Left lobe of liver (tissue), 2 donors: ENCODE results near the gene TNFRSF8. TPM values are rescaled to one million over a fixed set of nuclear protein-coding genes. Genes with fewer than 3 reads are reported as not detected.
"Not testable (repeated sequence)": the region's sequence is repeated elsewhere in the genome, so short reads cannot be mapped to it uniquely, and the experiment has no call there.

ENCODE experiments used
- ATAC-seq: fragments of 200-7000 bp; cut with Tn5 transposase; one replicate; pipeline ENCODE4 v1.9.1; 2020; ENCODE audit warnings: mild to moderate bottlenecking, moderate library complexity
- DNase-seq: peaks from one replicate; pipeline ENCODE4 v3.0.0-alpha.2; 2020; ENCODE audit warnings: low spot score
- total RNA-seq: library from RNA; stranded (reverse); gene quantifications from one replicate; pipeline ENCODE4 v1.2.1, GENCODE V29; 2021
- donor health status: DM: no; HTN: no; CAD: no; lungs with moderate emphysema.
- donor health status: DM: no; HTN: yes; CAD: no.

The TNFRSF8 gene
- total RNA-seq, 1 donor from 2014 or later, result 0.18 TPM

DNA sequence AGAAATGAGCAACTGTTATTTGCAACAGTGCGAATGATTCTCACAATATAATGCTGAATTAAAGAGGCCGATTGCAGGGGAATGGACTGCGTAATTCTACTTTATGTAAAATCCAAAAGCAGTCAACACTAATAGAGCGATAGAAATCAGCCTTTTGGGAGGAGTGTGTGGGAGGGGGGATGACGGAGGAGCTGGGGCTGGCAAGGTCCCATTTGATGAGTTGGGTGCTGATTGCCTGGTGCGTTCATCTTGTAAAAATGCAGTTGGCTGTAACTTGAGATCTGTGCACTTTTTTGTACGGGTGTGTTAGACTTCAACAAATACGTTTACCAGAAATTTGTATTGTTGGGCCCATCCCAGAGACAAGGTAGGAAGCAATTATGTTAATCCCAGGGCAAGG, 20.7 kb downstream of the TNFRSF8 start:
- no peak for ATAC-seq
- DNase-seq, result no peak

DNA sequence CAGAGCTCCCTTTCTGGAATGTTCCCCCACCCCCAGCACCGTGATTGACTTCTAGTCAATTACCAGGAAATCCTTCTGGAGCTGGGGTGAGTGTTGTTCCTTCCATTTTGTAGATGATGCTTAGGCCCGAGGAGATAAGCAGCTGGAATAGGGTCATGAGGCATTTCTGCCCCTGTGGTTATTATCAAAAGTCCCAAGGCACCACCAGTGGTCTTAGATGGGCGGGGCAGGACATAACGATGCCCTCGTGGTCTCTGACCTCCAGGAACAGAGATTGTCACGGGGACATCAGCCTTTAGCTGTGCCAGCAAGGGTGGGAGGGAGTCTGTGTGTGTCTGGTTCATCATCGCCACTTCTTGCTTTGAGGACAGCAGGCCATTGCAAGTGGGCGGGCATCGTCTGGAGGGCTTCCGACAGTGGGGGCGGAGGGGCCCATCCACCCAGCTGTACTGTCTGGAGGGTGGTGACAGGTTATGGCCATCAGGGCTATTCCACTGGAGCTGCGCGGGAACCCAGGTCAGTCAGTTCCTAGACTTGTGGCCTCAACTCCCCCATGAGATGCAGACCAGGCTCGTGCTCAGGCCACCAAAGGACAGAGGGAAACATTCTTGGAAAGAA, 22.6 kb downstream of the TNFRSF8 start:
- ATAC-seq (no peak), DNase-seq (no peak)

DNA sequence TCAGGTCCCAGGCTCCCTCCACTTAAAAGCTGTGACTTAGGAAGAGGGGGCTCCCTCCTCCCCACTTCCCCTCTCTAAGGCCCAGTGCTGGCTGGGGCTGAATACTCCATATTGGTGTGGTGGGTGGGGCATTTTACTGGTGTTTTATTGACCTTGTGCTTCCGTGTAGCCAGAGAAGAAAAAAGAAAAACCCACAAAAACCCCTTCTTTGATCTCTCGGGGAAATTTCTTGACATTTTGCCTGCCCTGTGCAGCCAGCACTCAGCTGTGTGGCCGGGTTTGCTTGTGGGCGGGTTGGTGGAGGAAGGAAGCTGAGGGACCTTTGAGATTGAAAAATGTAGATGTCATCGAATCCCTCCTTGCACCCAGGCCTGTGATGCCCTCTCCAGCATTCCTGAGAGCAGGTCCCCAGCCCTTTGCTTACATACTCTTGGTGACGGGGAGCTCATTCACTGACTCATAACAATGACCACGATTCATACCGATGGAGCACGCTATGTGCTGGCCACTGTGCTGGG, 24.8 kb downstream of the TNFRSF8 start:
- ATAC-seq (no peak), DNase-seq (no peak)

DNA sequence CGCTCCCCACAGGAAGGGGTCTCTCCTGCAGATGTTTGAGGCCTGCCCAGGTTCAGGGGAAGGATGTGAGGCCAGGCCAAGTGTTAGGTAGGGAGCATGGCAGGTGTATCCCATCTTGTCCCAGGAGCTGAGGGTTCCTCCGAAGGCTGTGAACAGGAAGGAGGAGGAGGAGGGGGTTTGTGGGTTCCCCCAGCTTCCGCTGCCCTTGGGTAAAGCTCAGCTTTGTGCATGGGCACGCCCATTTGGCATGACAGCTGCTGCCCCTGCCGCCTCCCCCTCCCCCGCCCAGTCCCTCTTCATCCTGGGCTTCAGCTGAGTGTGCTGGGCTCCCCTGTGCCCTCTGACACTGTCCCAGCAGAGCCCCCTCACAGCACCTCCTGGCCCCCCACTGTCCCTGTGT, 25.5 kb downstream of the TNFRSF8 start:
- ATAC-seq (no peak), DNase-seq (no peak)

DNA sequence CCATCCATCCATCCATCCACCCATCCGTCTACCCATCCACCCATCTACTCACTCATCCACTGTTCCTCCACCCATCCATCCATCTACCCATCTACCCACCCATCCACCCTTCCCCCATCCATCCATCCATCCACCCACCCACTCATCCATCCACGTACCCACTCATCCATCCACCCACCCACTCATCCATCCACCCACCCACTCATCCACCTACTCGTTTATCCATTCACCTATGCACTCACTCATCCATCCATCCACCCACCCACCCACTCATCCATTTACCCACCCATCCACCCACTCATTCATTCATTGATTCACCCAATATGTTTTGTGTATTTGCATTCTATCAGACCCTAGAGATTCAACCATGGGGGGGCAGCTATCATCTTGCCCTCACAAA, 27.2 kb downstream of the TNFRSF8 start:
- DNase-seq (no peak), ATAC-seq (no peak)

DNA sequence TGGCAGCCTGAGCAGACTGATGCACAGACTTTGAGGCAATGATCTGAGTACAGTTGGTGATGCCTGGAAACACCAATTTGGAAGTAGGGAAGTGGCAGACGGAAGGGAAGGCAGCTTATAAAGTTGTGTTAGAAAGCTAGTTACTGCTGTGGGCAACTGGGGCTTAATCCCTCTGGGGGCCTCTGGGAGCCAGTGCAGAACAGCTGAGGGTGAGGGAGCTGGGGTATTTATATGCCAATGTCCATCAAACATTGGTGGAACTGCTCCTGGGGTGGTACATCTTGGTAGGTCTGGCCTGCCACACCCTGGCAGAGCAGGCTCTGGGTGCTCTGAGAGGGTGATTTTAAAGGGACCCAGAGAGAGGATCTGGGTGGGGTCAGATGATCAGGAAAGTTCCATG, 28.1 kb downstream of the TNFRSF8 start:
- ATAC-seq, result no peak
- no peak for DNase-seq

DNA sequence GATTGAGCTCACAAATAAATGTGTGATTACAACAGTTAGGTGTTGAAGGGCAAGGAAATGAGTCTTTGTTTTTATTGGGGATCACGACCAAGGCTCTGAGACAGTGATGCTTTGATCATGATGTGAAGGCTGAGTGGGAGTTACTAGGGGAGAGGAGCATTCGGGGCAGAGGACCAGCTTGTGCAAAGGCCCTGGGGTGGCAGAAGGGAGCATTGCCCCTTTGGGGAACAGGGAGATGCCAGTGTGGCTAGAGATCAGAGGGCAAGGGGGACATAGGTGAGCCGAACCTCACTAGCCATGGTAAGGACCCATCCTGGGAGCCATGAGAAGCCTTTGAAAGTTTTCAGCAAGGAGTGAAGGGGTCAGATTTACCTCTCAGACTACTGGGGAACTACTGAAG, 31.1 kb downstream of the TNFRSF8 start:
- ATAC-seq (no peak), DNase-seq (no peak)

DNA sequence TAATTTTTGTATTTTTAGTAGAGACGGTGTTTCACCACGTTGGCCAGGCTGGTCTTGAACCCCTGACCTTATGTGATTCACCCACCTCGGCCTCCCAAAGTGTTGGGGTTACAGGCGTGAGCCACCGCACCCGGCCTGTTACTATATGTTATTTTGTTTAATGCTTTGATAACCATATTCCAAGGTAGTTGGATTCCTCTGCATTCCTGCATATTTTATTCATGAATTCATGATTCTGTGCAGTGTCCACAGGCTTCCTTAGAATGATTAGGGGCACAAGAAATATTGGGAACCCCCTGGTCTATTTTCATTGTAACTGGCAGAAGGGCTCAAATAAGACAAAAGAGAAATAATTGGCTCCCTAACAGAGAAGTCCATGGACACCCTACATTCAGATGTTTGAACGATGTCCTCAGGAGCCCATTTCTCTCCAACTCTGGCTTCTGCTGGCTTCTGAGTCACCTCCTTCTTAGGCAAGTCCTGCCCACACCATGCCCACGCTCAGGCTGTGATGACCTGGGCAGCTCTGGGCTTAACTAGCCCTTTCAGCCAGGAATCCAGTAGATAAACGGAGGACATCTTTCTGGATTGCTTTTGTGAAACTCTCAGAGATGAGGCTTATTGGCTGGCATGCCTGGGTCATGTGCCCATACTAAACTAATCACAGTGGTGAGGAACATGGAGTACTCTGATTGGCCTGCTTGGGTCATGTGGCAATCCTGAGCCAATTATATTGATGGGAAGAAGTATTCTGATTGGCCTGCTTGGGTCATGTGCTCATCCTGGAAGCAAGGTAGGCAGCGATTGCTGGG, 32.6 kb downstream of the TNFRSF8 start:
- DNase-seq, result no peak
- no peak for ATAC-seq

DNA sequence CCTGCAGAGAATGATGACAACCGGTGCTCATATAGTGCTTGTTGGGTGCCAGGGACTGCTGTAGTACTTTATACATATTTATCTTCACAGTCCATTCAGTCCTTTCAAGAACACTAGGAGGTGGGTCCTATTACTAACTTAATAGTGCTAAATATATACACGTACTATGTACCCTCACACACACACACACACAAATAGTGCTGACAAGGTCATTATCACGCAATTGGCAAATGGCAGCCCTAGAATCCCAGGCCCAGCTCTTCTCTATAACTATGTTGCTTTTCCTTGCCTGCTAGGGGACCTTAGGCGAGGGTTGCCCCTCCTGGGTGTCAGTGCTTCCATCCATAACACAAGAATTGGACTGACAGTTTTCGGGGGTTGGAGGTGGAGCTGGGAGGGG, 33.5 kb downstream of the TNFRSF8 start:
- DNase-seq (no peak), ATAC-seq (no peak)

DNA sequence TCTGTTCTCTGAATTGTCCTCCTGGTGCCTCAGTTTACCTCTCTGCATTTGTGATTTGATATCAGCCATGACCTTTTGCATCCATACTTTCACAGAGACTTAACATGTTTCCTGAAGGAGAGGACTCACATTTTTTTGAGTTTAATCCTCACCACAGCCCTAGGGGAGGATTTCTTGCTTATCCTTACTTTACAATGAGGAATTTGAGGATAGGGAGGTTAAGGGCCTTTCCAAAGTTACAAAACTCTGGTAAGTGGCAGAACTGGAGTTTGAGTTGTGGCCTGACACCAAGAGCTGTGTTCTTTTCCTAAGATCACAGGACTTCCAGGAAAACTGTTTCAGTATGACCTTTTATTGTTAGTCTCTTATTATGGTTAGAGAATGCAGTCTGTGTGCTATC, 34.2 kb downstream of the TNFRSF8 start:
- no peak for DNase-seq
- ATAC-seq, result no peak

DNA sequence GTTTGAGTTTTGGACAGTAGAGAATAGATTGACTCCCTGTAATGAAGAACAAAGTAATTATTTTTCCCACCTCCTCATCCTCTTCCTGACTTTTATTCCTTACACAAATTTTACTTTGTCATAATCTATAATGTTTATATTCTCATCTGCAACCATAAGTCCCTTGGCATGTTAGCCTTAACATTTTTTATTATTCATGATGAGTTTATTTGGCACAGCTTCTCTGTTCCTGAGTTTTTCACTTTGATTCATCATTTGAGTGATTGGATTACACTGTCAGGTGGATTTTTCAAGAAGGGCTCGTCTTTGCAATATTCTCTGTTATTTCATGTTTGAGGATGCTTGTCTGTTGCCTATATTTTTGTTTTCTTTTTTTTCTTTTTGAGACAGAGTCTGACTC, 35.7 kb downstream of the TNFRSF8 start:
- no peak for DNase-seq
- ATAC-seq, result no peak

DNA sequence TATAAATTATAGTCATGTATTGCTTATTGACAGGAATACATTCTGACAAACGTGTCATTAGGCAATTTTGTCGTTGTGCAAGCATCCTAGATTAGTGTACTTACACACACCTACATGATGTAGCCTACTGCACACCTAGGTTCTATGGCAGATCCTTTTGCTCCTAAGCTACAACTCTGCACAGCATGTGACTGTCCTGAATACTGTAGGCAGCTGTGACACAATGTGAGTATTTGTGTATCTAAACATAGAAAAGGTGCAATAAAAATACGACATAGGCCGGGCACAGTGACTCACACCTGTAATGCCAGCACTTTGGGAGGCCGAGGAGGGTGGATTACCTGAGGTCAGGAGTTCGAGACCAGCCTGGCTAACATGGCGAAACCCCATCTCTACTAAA, 36.5 kb downstream of the TNFRSF8 start:
- ATAC-seq (no peak), DNase-seq (no peak)

DNA sequence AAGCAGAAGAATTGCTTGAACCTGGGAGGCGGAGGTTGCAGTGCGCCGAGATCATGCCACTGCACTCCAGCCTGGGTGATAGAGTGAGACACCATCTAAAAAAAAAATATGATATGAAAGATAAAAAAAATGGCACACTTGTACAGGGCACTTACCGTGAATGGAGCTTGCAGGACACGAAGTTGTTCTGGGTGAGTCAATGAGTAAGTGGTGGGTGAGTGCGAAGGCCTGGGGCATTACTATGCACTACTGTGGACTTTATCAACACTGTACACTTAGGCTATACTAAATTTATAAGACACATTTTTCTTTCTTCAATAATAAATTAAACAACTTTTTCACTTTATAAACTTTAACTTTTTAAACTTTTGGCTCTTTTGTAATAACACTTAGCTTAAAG, 37.0 kb downstream of the TNFRSF8 start:
- ATAC-seq (no peak), DNase-seq (no peak)

DNA sequence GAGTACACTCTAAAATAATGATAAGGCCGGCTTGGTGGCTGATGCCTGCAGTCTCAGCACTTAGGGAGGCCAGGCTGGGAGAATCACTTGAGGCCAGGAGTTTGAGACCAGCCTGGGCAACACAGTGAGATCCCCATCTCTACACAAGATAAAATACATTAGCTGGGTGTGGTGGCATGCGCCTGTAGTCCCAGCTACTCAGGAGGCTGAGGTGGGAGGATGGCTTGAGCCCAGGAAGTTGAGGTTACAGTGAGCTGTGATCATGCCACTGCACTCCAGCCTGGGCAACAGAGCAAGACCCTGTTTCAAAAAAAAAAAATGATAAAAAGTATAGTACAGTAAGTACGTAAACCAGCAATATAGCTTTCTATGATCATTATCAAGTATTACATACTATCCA, 38.0 kb downstream of the TNFRSF8 start:
- DNase-seq, ATAC-seq: not testable (repeated sequence)

DNA sequence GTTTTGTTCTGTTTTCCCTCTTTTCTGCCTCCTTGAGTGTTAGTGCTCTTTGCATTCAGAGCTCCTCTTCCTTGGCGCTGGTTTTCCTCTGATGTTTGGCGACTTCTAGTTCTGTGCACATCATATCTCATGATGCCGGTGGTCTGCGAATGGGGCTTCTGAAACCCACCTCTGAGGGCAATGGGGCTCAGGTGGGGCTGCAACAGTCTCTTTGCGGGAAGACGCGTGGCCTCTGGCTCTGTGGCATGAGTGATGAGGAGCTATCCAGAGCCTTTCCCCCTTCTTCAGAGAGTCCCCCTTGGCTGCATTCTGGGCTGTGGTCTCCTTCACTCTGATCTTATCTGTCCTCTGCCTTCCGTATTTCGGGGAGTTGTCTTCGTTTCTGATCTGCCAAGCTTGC, 39.0 kb downstream of the TNFRSF8 start:
- no peak for ATAC-seq
- DNase-seq, result no peak

DNA sequence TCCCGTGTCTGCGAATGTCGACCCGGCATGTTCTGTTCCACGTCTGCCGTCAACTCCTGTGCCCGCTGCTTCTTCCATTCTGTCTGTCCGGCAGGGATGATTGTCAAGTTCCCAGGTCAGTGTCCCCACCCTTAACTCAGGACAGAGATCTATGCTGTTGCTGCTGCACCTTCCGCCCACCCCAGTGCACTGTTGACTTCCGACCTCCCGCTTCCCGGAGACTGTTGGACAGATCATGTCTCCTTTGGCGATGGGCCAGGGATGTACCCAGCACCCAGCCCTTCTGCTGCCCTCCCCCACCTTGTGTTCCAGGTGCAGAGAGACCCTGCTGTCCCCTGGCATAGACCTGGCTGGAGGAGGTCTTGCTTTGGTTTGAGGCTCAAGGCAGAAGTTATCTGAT, 41.3 kb downstream of the TNFRSF8 start:
- DNase-seq (no peak), ATAC-seq (no peak)

DNA sequence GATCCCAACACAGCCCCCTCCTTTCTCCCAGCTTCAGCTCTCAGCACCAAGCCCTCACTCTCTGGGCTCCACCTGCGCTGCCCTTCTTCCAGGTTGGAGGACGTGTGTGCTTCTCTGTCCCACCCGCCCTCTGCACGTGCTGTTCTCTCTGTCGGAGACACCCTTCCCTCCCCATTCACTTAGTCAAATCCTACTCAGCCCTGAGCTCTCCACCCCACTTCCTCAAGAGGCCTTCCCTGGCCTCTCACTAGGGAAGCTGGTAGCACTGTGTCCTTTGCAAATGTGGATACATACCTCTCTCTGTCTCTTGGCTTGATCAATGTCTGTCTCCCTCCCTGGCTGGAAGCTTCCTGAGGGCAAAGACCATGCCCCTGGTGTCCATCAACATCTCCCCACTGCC, 43.0 kb downstream of the TNFRSF8 start:
- no peak for DNase-seq

DNA sequence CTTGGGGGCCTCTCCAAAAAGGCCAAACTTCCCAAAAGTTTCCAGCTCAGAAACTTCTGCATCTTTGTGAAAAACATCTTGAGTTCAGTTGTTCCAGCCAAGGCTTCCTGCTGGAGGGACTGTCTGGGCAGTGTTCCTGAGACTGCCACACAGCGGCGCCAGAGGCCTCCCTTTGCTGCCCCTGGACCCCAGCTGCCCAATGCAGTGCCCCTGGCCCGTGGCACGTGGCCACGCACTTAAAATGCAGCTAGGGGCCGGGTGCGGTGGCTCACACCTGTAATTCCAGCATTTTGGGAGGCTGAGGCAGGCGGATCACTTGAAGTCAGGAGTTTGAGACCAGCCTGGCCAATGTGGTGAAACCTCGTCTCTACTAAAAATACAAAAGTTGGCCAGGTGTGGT, 43.8 kb downstream of the TNFRSF8 start:
- not testable (repeated sequence) for ATAC-seq, DNase-seq

More for the DNA sequence above, 43.0 kb downstream of the TNFRSF8 start:
- no peak for ATAC-seq

DNA sequence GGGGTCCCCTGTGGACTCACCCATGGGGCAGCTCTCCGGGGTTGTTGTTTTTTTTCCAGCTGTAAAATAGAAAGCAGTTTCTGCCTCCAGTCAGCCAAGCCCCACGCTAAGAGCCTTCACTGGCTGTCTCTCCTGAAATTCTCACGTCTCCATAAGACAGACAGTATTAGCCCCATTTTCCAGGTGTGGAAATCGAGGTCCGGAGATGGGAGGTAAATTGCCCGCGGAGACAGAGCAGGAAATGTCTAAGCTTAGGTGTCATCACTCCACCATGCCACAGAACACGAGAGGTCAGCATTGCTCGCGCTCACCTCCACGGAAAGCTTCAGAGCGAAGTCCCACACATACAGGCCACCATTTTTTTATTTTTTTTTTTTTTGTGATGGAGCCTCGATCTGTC, 44.6 kb downstream of the TNFRSF8 start:
- ATAC-seq, result no peak

DNA sequence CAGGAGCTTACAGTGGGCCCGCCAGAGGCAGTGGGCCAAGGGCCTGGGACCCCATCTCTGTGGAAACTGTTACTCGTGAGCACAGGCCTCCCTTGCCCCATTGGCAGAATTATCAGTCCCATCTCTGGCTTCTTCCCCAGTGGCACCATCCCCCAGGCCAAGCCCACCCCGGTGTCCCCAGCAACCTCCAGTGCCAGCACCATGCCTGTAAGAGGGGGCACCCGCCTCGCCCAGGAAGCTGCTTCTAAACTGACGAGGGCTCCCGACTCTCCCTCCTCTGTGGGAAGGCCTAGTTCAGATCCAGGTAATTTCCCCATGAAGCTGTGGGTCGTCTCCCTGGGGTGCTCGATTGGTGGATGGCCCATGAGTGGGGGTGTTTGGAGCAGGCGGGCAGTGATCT, 46.8 kb downstream of the TNFRSF8 start:
- ATAC-seq (no peak), DNase-seq (no peak)

More for the DNA sequence above, 44.6 kb downstream of the TNFRSF8 start:
- no peak for DNase-seq

DNA sequence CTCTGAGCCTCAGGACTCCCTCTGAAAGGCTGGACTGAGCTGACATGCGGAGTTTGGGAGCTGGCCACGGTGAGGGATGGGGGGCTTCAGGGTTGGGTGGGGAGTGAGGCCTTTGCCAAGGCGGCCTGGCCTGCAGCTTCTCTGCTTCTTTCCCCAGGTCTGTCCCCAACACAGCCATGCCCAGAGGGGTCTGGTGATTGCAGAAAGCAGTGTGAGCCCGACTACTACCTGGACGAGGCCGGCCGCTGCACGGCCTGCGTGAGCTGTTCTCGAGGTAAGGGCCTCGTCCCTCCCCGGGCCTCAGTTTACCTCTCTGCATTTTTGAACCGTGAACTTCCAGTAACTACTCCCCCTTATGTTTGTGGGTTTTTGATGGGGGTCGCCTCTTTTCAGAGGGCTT, 48.6 kb downstream of the TNFRSF8 start:
- ATAC-seq, result no peak
- no peak for DNase-seq

DNA sequence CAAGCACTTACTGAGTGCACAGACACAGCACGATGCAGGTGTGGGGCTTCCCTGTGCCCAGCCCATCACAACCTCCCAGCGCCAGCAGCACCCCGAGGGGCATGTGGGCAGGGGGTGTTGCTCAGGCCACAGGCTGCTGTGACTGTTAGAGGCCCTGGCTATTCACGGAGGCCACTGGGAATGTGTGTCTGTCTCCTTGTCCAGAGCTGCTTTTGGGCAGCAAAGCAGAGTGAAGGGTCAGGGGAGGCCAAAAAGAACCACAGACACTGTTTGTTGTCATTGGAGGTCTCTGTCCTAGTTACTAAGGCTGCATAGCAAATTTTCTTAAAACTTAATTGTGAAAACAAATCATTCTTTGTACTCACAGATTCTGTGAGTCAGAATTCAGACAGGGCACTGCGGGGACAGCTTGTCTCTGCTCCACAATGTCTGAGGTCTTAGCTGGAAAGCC, 49.6 kb downstream of the TNFRSF8 start:
- no peak for DNase-seq

More for the DNA sequence above, 49.6 kb downstream of the TNFRSF8 start:
- ATAC-seq, result no peak
